ENCODE results near the gene DYSF.

GRCh38 chr2:71516253-71516888, 63.0 kb downstream of the DYSF start:
- TF ChIP-seq CTCF (IDR thresholded peaks at IDR 0.05; ENCODE audit: low read depth, low read length) (no peak), EZH2phosphoT487 (IDR thresholded peaks at IDR 0.05; ENCODE audit: low read depth) (no peak)
